Endothelial cell (in vitro differentiated cells): Measurements from ENCODE around the gene CCDC24. TPM values are rescaled to one million over a fixed set of nuclear protein-coding genes. Genes with fewer than 3 reads are reported as not detected.
A peak's percentile ranks its signal among the peaks of the same experiment; 100 is the strongest.

Source experiments
- DNase-seq: peaks from one replicate; pipeline ENCODE4 v3.0.0; 2021; ENCODE audit warnings: low spot score
- H3K27ac Mint-ChIP-seq: one replicate; pipeline ENCODE4 v1.8.0; 2021; ENCODE audit warnings: mixed read lengths, inconsistent platforms; ENCODE audit not compliant: unreplicated experiment
- H3K27me3 Mint-ChIP-seq: one replicate; pipeline ENCODE4 v1.8.0; 2021; ENCODE audit warnings: mild to moderate bottlenecking, moderate library complexity, mixed read lengths, inconsistent platforms; ENCODE audit not compliant: unreplicated experiment
- H3K36me3 Mint-ChIP-seq: one replicate; pipeline ENCODE4 v1.8.0; 2021; ENCODE audit warnings: mild to moderate bottlenecking, low read depth, mixed read lengths, inconsistent platforms; ENCODE audit not compliant: unreplicated experiment
- H3K4me1 Mint-ChIP-seq: one replicate; pipeline ENCODE4 v1.8.0; 2021; ENCODE audit warnings: mild to moderate bottlenecking, mixed read lengths, inconsistent platforms; ENCODE audit not compliant: unreplicated experiment
- H3K4me3 Mint-ChIP-seq: one replicate; pipeline ENCODE4 v1.8.0; 2021; ENCODE audit warnings: mild to moderate bottlenecking, mixed read lengths, inconsistent platforms; ENCODE audit not compliant: unreplicated experiment
- H3K9me3 Mint-ChIP-seq: one replicate; pipeline ENCODE4 v1.8.0; 2021; ENCODE audit warnings: mixed read lengths, inconsistent platforms; ENCODE audit not compliant: unreplicated experiment
- total RNA-seq: library from RNA; stranded (reverse); fragmentation: NEBNext Ultra II Directional; extraction: Animal tissue kit (Norgen Biotek cat#: 25700); gene quantifications from one replicate; pipeline ENCODE4 v1.2.1, GENCODE V29; 2021; ENCODE audit not compliant: unreplicated experiment
- TF ChIP-seq, protein P1 (sequence below): fragments of 200-600 bp; sonication (generic); IDR thresholded peaks from one replicate; pipeline ENCODE4 v1.5.0; 2021; ENCODE audit warnings: antibody characterized with exemption; ENCODE audit not compliant: unreplicated experiment

The CCDC24 gene
- total RNA-seq, 1 donor from 2014 or later = 4.2 TPM

DNA sequence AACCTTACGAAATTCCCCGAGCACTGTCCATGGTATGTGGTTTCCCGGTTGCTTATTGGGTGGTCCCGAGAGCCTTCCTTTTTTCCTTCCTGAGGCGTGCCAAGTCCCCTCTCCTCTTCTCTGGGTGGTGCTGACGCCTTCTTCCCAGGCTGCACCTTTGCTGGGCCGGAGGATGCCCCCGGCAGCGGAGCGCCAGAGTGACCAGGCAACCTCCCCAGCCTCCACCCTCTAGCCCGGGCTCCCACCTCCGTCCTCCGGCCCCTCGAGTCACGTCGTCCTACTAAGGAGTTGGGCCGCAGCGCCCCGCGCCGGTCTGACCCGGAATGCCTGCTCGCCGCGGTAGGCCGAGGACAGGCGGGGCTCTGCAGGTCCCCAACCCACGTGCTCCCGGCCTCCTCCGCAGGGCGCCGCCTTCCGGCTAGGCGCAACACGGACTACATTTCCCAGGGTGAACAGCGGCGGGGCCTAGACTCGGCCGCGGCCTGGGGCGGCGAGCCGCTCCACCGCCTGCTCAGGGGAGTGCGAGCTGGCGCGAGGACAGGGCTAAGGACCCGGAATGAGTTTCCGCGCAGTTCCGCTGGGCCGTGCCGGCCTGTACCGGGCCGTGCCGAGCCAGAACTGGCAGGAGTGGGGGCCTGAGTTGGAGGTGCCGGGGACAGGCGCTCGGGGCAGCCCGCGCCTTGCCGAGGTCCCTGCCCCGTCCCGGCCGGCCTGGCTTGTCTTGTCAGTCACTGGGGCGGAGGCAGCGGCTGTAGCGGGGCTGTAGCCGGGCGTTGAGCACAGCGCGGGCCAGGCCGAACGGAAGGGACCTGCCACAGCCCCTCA is 45.0 kb upstream of the CCDC24 start, which contains the start of gene IPO13:
IPO13 (plus strand) TSS at position 715 of the 825 bp plus-strand sequence. CDS start 651 bp downstream, outside the sequence.
- H3K4me3 Mint-ChIP-seq = peak within 1 kb of the TSS; percentile 94
- peak; percentile 98 for DNase-seq
- H3K36me3 Mint-ChIP-seq = peaks cover 5% of the 10 kb centered on the region
- peak within 1 kb of the TSS; percentile 74 for H3K27ac Mint-ChIP-seq
- TF ChIP-seq, protein P1, sequence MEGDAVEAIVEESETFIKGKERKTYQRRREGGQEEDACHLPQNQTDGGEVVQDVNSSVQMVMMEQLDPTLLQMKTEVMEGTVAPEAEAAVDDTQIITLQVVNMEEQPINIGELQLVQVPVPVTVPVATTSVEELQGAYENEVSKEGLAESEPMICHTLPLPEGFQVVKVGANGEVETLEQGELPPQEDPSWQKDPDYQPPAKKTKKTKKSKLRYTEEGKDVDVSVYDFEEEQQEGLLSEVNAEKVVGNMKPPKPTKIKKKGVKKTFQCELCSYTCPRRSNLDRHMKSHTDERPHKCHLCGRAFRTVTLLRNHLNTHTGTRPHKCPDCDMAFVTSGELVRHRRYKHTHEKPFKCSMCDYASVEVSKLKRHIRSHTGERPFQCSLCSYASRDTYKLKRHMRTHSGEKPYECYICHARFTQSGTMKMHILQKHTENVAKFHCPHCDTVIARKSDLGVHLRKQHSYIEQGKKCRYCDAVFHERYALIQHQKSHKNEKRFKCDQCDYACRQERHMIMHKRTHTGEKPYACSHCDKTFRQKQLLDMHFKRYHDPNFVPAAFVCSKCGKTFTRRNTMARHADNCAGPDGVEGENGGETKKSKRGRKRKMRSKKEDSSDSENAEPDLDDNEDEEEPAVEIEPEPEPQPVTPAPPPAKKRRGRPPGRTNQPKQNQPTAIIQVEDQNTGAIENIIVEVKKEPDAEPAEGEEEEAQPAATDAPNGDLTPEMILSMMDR = peak; percentile 84
- peaks cover 16% of the 10 kb centered on the region for H3K4me1 Mint-ChIP-seq
- H3K27me3 Mint-ChIP-seq = peaks cover 7% of the 10 kb centered on the region
- H3K9me3 Mint-ChIP-seq = no peaks in the 10 kb centered on the region

DNA sequence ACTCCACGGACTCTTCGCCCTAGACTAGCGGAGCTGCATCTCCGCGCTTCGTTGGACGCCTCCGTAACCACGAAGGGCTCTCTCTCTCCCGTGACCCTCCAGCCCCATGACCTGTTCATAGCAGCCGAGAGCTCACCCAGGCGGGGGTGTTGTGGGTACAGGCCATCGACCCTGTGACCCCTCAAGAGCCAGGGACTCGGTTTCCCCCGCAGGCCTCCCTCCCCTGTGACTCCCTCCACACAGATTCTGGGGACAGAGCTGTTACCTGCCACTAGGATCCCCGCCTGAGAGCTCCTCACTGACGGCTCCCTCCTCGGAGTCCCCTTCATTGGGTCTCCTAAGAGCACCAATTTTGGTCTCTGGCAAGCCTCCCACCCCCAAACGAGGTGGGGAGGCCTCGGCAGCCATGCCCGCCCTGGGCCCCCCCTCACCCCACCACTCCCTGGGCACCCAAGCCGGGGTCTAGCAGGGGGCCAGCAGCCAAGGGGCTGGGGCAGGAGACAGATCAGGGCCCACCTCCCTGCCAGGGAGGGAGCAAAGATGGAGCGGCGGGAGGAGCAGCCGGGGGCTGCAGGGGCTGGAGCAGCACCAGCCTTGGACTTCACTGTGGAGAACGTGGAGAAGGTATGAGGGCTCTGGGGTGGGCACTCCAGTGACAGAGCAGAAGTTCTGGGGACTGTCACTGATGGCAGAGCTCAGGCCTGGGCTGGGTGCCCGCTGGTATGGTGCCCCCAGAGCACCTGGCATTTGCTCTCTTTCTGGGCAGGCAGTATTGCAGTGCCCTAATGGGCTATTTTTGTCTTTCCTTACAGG is 44.1 kb upstream of the CCDC24 start:
- H3K27me3 Mint-ChIP-seq = peaks cover 7% of the 10 kb centered on the region
- H3K4me3 Mint-ChIP-seq = peak overlapping the region; percentile 94
- H3K27ac Mint-ChIP-seq = peak overlapping the region; percentile 72
- H3K36me3 Mint-ChIP-seq = peaks cover 5% of the 10 kb centered on the region
- H3K9me3 Mint-ChIP-seq = no peaks in the 10 kb centered on the region
- H3K4me1 Mint-ChIP-seq = peaks cover 12% of the 10 kb centered on the region
- TF ChIP-seq, protein P1 = no peak
- no peak for DNase-seq

DNA sequence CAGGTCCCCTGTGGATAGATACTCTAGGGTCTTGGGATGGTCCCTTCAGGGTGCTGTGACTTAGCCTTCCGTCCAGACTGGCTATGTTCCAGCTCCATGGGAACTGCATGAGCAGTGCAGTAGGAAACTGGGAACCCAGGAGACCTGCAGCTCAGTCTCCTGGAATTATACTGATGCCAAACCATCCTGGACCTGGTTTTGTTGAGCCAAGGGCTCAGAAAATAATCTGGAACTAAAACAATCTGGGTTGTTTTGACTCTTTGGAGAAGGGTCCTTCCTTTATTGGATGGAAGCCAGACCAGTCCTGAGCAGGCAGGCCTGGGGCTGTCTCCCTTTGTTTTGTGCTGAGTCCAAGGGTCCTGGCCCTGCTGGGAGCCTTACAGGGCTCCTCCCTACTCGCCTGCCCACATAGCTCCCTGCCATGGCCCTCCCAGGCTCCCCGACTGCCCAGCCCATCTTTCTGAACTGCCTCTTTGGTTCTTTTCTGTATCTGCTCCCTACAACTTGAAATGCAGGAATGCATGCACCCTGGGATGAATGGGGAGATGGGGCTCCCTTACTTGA is 43.4 kb upstream of the CCDC24 start:
- Mint-ChIP-seq H3K27me3 (peaks cover 7% of the 10 kb centered on the region), H3K4me3 (peak overlapping the region; percentile 86), H3K36me3 (peaks cover 5% of the 10 kb centered on the region), H3K27ac (no peak overlapping the region), H3K9me3 (no peaks in the 10 kb centered on the region), H3K4me1 (peaks cover 6% of the 10 kb centered on the region)
- TF ChIP-seq, protein P1 = no peak
- no peak for DNase-seq

DNA sequence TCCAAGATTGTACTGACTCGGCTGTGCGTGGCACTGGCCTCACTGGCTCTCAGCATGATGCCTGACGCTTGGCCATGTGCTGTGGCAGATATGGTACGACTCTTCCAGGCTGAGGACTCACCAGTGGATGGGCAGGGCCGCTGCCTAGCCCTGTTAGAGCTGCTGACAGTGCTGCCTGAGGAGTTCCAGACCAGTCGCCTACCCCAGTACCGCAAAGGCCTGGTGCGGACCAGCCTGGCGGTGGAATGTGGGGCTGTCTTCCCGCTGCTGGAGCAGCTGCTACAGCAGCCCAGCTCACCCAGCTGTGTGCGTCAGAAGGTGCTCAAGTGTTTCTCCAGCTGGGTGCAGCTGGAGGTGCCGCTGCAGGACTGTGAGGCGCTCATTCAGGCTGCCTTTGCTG is 41.7 kb upstream of the CCDC24 start:
- no peaks in the 10 kb centered on the region for H3K9me3 Mint-ChIP-seq
- peaks cover 5% of the 10 kb centered on the region for H3K36me3 Mint-ChIP-seq
- H3K27ac Mint-ChIP-seq = no peak overlapping the region
- DNase-seq = no peak
- peaks cover 7% of the 10 kb centered on the region for H3K27me3 Mint-ChIP-seq
- TF ChIP-seq, protein P1 = no peak
- peaks cover 7% of the 10 kb centered on the region for H3K4me1 Mint-ChIP-seq
- H3K4me3 Mint-ChIP-seq = peak overlapping the region; percentile 39
